HEK293T (cell line): ENCODE measurements around the gene ENHO.

Source experiments
- ARNT ChIP-seq: fragments of 450-650 bp; IDR thresholded peaks from 2 replicates; pipeline ENCODE4 v1.6.1; 2017; ENCODE audit warnings: mild to moderate bottlenecking
- BHLHE40 ChIP-seq: fragments of 450-650 bp; IDR thresholded peaks from 2 replicates; pipeline ENCODE4 v1.6.1; 2016; ENCODE audit warnings: mild to moderate bottlenecking, moderate library complexity, borderline replicate concordance
- CTBP1 ChIP-seq: fragments of 450-650 bp; IDR thresholded peaks from 2 replicates; pipeline ENCODE4 v1.6.1; 2016; ENCODE audit warnings: borderline replicate concordance
- ELF4 ChIP-seq: fragments of 450-650 bp; IDR thresholded peaks from 2 replicates; pipeline ENCODE4 v1.6.1; 2017; ENCODE audit warnings: antibody characterized with exemption
- FOXK2 ChIP-seq: fragments of 450-650 bp; IDR thresholded peaks from 2 replicates; pipeline ENCODE4 v1.6.1; 2016; ENCODE audit warnings: mild to moderate bottlenecking
- FOXM1 ChIP-seq: fragments of 450-650 bp; IDR thresholded peaks from 2 replicates; pipeline ENCODE4 v1.6.1; 2017; ENCODE audit warnings: mild to moderate bottlenecking, borderline replicate concordance
- HDGF ChIP-seq: fragments of 450-650 bp; IDR thresholded peaks from 2 replicates; pipeline ENCODE4 v1.6.1; 2017; ENCODE audit warnings: antibody characterized with exemption, borderline replicate concordance
- NFRKB ChIP-seq: fragments of 450-650 bp; IDR thresholded peaks from 2 replicates; pipeline ENCODE4 v1.6.1; 2016; ENCODE audit warnings: mild to moderate bottlenecking, moderate library complexity
- PKNOX1 ChIP-seq: fragments of 450-650 bp; IDR thresholded peaks from 2 replicates; pipeline ENCODE4 v1.6.1; 2016
- SP1 ChIP-seq: fragments of 450-650 bp; IDR thresholded peaks from 2 replicates; pipeline ENCODE4 v1.6.1; 2017
- TARDBP ChIP-seq: fragments of 450-650 bp; IDR thresholded peaks from 2 replicates; pipeline ENCODE4 v1.6.1; 2016
- ZNF384 ChIP-seq: fragments of 450-650 bp; IDR thresholded peaks from 2 replicates; pipeline ENCODE4 v1.6.1; 2016

GRCh38 chr9:34524349-34524748, 1.6 kb upstream of the ENHO start:
- no peak for TF ChIP-seq FOXK2
- TF ChIP-seq NFRKB, result no peak
- TF ChIP-seq SP1, result no peak
- no peak for TF ChIP-seq CTBP1
- TF ChIP-seq BHLHE40, result no peak
- TF ChIP-seq FOXM1, result no peak
- TF ChIP-seq ELF4, result no peak
- no peak for TF ChIP-seq HDGF
- no peak for TF ChIP-seq ARNT
- TF ChIP-seq PKNOX1, result peak; percentile 57
- TF ChIP-seq ZNF384, result no peak
- TF ChIP-seq TARDBP, result no peak
